Measurements from ENCODE around the gene MED13L. TPM values are rescaled to one million over a fixed set of nuclear protein-coding genes. Genes with fewer than 3 reads are reported as not detected.
A peak's percentile ranks its signal among the peaks of the same experiment; 100 is the strongest.

Gene MED13L
- total and polyA plus RNA-seq, 2 donors (not counting 1 experiment from before 2014, with no cell fraction given): 20.3 to 207 TPM

DNA sequence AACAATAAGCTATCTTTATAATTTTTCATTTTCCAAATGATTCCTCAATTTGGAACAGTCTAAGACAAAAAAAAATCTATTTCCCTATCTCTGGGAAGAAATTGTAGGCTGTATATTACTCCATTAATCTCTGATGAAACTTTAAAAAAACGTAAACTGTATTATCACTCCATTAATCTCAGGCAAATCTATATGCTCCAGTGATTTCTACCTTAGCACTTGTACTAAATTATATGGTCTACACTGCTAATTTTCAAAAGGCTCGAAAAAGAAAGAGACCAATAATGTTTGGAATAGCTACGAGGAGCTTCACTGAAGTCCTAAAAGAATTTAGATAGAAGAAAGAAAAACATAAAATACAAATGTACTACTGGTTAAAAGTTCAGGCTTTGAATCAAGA lies 19.7 kb downstream of the MED13L start:
- Mint-ChIP-seq H3K9me3 (ENCODE audit: insufficient read depth) (no peaks in the 10 kb centered on the region), H3K4me1 (peaks cover 71% of the 10 kb centered on the region), H3K27ac (no peak overlapping the region), H3K4me3 (no peak overlapping the region), H3K27me3 (no peaks in the 10 kb centered on the region)
- H3K4me2 ChIP-seq (replicated peaks; ENCODE audit: low read depth, low read length, poor library complexity, severe bottlenecking): peak overlapping the region; percentile 9
- H3K36me3 ChIP-seq (replicated peaks in 1 of 2; ENCODE audit: control extremely low read depth in 1 of 2, control insufficient read depth in 1 of 2, extremely low read depth in 1 of 2, insufficient read depth in 2 of 2, low read length in 1 of 2): peaks cover 0 to 2% of the 10 kb centered on the region in 2 experiments
- peak overlapping the region; percentile 3 for H3K9ac ChIP-seq (ENCODE audit: low read length)
- peaks cover 63% of the 10 kb centered on the region for H4K20me1 ChIP-seq (ENCODE audit: control insufficient read depth, insufficient read depth, low read length, poor library complexity, severe bottlenecking)
- CTCF ChIA-PET: interaction anchor here (0.8 to 1.6 kb wide), 5 partner anchors 10 to 275 kb away, joined by 3 to 5 read pairs (median 4); no protein-coding TSS in a partner anchor
- H3K4me1 ChIP-seq (ENCODE audit: control insufficient read depth in 2 of 2, insufficient read depth in 2 of 2, low read length in 2 of 2): peaks cover 19 to 34% of the 10 kb centered on the region in 2 donors
- H3K27me3 ChIP-seq (replicated peaks in 1 of 4; ENCODE audit: control extremely low read depth in 1 of 4, control insufficient read depth in 3 of 4, insufficient read depth in 4 of 4, low read length in 3 of 4): no peaks in the 10 kb centered on the region
- TF ChIP-seq, protein P1, sequence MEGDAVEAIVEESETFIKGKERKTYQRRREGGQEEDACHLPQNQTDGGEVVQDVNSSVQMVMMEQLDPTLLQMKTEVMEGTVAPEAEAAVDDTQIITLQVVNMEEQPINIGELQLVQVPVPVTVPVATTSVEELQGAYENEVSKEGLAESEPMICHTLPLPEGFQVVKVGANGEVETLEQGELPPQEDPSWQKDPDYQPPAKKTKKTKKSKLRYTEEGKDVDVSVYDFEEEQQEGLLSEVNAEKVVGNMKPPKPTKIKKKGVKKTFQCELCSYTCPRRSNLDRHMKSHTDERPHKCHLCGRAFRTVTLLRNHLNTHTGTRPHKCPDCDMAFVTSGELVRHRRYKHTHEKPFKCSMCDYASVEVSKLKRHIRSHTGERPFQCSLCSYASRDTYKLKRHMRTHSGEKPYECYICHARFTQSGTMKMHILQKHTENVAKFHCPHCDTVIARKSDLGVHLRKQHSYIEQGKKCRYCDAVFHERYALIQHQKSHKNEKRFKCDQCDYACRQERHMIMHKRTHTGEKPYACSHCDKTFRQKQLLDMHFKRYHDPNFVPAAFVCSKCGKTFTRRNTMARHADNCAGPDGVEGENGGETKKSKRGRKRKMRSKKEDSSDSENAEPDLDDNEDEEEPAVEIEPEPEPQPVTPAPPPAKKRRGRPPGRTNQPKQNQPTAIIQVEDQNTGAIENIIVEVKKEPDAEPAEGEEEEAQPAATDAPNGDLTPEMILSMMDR (IDR thresholded peaks at IDR 0.05): no peak
- no peak for TF ChIP-seq EZH2 (IDR thresholded peaks at IDR 0.05; ENCODE audit: borderline replicate concordance, insufficient read depth, low read depth, low read length, poor library complexity, severe bottlenecking)
- H3K9me3 ChIP-seq (ENCODE audit: control extremely low read depth in 1 of 3, control insufficient read depth in 2 of 3, insufficient read depth in 1 of 3, low read length in 2 of 3): peaks cover 0 to 3% (median 0%) of the 10 kb centered on the region in 3 donors
- peaks cover 99% of the 10 kb centered on the region for H3K79me2 ChIP-seq (ENCODE audit: control insufficient read depth, insufficient read depth, low read length)
- no peak for DNase-seq
- no peak overlapping the region for H2AFZ ChIP-seq (ENCODE audit: insufficient read depth, low read depth, low read length, poor library complexity, severe bottlenecking)
- ATAC-seq (ENCODE audit: low read depth): no peak
- intact Hi-C loops (cut with micrococcal nuclease): loop anchor here (2.0 kb wide), 1 partner anchor 13 kb away; no protein-coding TSS in a partner anchor
- H3K27ac ChIP-seq (ENCODE audit: low read length in 2 of 2): no peak overlapping the region
- H3K4me3 ChIP-seq (ENCODE audit: control extremely low read depth in 1 of 5, extremely low read depth in 1 of 5, insufficient read depth in 1 of 5, low read depth in 2 of 5, low read length in 4 of 5): no peak overlapping the region
- WGBS (ENCODE audit: insufficient coverage): no CpG with 5 or more reads among the region's 3 CpGs
- POLR2A ChIA-PET: no interaction called here

DNA sequence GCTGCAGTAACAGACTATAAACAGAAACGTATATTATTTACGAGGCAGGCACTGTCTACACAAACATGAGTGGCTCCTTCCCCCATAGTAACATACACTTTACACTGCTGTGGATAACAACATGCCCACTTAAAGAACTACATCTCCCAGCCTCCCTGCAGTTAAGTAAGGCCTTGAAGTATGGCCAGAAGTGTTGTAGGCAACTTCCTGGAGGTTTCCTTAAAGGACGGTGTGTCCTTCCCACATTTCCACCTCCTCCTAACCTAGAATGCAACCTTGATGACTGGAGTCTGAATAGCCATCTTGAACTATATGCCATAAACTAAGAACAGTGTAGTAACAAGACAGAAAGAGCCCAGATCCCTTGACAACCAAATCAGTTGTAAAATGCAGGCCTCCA lies 20.3 kb downstream of the MED13L start:
- Histone ChIP-seq H3K4me3 (ENCODE audit: control extremely low read depth in 1 of 5, extremely low read depth in 1 of 5, insufficient read depth in 1 of 5, low read depth in 2 of 5, low read length in 4 of 5) (no peak overlapping the region), H2AFZ (ENCODE audit: insufficient read depth, low read depth, low read length, poor library complexity, severe bottlenecking) (no peak overlapping the region), H3K9me3 (ENCODE audit: control extremely low read depth in 1 of 3, control insufficient read depth in 2 of 3, insufficient read depth in 1 of 3, low read length in 2 of 3) (peaks cover 0 to 7% (median 1%) of the 10 kb centered on the region in 3 donors), H3K79me2 (ENCODE audit: control insufficient read depth, insufficient read depth, low read length) (peaks cover 99% of the 10 kb centered on the region), H3K27ac (ENCODE audit: low read length in 2 of 2) (peak overlapping the region in 1 of 2 donors; percentile 23), H3K9ac (ENCODE audit: low read length) (peak overlapping the region; percentile 3), H3K4me2 (replicated peaks; ENCODE audit: low read depth, low read length, poor library complexity, severe bottlenecking) (peak overlapping the region; percentile 9), H3K27me3 (replicated peaks in 1 of 4; ENCODE audit: control extremely low read depth in 1 of 4, control insufficient read depth in 3 of 4, insufficient read depth in 4 of 4, low read length in 3 of 4) (no peaks in the 10 kb centered on the region), H4K20me1 (ENCODE audit: control insufficient read depth, insufficient read depth, low read length, poor library complexity, severe bottlenecking) (peaks cover 65% of the 10 kb centered on the region), H3K36me3 (replicated peaks in 1 of 2; ENCODE audit: control extremely low read depth in 1 of 2, control insufficient read depth in 1 of 2, extremely low read depth in 1 of 2, insufficient read depth in 2 of 2, low read length in 1 of 2) (peaks cover 0 to 2% of the 10 kb centered on the region in 2 experiments), H3K4me1 (ENCODE audit: control insufficient read depth in 2 of 2, insufficient read depth in 2 of 2, low read length in 2 of 2) (peaks cover 19 to 28% of the 10 kb centered on the region in 2 donors)
- no peak overlapping the region for H3K27ac Mint-ChIP-seq
- H3K27me3 Mint-ChIP-seq: no peaks in the 10 kb centered on the region
- WGBS (ENCODE audit: insufficient coverage): no CpG with 5 or more reads among the region's 3 CpGs
- ChIA-PET POLR2A (interaction anchor here (1.2 kb wide), 1 partner anchor 9 kb away, joined by 6 read pairs; no protein-coding TSS in a partner anchor), CTCF (interaction anchor here (0.8 to 1.6 kb wide), 4 partner anchors 9 to 276 kb away, joined by 3 to 5 read pairs (median 4); no protein-coding TSS in a partner anchor)
- H3K9me3 Mint-ChIP-seq (ENCODE audit: insufficient read depth): no peaks in the 10 kb centered on the region
- peaks cover 71% of the 10 kb centered on the region for H3K4me1 Mint-ChIP-seq
- ATAC-seq (ENCODE audit: low read depth) (no peak), DNase-seq (no peak)
- TF ChIP-seq EZH2 (IDR thresholded peaks at IDR 0.05; ENCODE audit: borderline replicate concordance, insufficient read depth, low read depth, low read length, poor library complexity, severe bottlenecking): no peak
- TF ChIP-seq, protein P1 (IDR thresholded peaks at IDR 0.05): no peak
- H3K4me3 Mint-ChIP-seq: peak overlapping the region; percentile 51
- intact Hi-C loops (cut with micrococcal nuclease): no loop called here

Measured in B cell (primary cell).